ENCODE results near the gene PTTG1IP. TPM values are rescaled to one million over a fixed set of nuclear protein-coding genes. Genes with fewer than 3 reads are reported as not detected.

PTTG1IP gene
- total and polyA plus RNA-seq, 2 experiments from 2014 or later = 676 to 814 TPM

GRCh38 chr21:44912158-44912473 is 38.6 kb upstream of the PTTG1IP start:
- Histone ChIP-seq H3F3A (ENCODE audit: insufficient read depth) (no peaks in the 10 kb centered on the region), H3K27ac (no peak overlapping the region), H4K20me1 (ENCODE audit: insufficient read depth) (no peaks in the 10 kb centered on the region), H3K27me3 (replicated peaks; ENCODE audit: insufficient read depth) (no peaks in the 10 kb centered on the region), H3K36me3 (ENCODE audit: low read depth) (no peaks in the 10 kb centered on the region), H3K4me1 (ENCODE audit: insufficient read depth) (peaks cover 5% of the 10 kb centered on the region; the same call in 1 of the 2 replicates), H3K9me2 (ENCODE audit: insufficient read depth) (no peaks in the 10 kb centered on the region), H3K4me2 (ENCODE audit: unreplicated experiment) (no peak overlapping the region), H3K79me2 (ENCODE audit: insufficient read depth) (no peaks in the 10 kb centered on the region), H3K9me3 (ENCODE audit: low read depth) (no peaks in the 10 kb centered on the region), H2AFZ (no peak overlapping the region), H3K9ac (no peak overlapping the region), H3K4me3 (no peak overlapping the region)
- 73 to 81% methylated on average over 7 to 8 of the region's 8 CpGs for WGBS, 2 experiments (ENCODE audit: low coverage in 1 of 2, low lambda C conversion rate in 2 of 2, missing lambda C conversion rate in 2 of 2)
- TF ChIP-seq EZH2 (IDR thresholded peaks at IDR 0.05; ENCODE audit: insufficient read depth, poor library complexity, severe bottlenecking) (no peak), EZH2phosphoT487 (IDR thresholded peaks at IDR 0.05; ENCODE audit: insufficient read depth, low read depth) (no peak)
- in situ Hi-C loops (cut with MboI) = no loop called here
- DNase-seq = no peak

DNA sequence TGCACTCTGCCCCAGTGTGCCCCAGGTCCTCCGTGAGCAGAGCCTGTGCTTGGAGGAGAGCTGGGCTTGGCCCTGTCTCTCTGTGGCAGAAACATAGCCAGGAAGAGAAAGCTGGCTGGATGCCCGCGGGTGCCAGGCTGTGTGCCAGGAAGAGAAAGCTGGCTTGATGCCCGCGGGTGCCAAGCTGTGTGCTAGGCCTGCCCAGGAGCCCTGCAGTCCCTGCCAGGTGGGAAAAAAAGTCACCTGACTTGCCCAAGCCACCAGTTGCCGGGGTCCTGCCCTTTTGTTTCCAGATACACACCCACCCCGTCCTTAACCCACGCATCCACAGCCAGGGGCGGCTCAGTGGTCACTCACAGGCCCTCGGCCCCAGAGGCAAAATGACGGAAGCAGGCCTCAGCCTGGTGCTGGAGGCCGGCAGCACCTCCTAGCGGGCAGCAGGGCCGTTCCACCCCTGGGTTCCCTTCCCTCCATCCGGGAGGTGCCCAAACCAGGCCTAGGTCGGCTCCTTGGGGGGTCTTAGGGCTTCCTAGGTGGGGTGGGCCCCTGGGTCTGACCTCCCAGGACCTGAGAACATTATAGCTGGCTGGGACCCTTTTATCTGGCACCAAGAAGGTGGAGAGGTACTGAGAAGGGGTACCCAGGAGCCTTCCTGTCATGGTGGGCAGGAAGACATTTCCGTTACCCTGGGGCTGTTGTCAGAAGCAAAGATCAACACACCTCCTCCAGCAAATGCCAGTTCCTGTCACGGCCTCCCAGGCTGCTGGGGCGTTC is 38.1 kb upstream of the PTTG1IP start:
- no peak for TF ChIP-seq EZH2phosphoT487 (IDR thresholded peaks at IDR 0.05; ENCODE audit: insufficient read depth, low read depth)
- no peak for TF ChIP-seq EZH2 (IDR thresholded peaks at IDR 0.05; ENCODE audit: insufficient read depth, poor library complexity, severe bottlenecking)
- no peaks in the 10 kb centered on the region for H3K9me3 ChIP-seq (ENCODE audit: low read depth)
- no peak overlapping the region for H3K27ac ChIP-seq
- no peak for DNase-seq
- no peaks in the 10 kb centered on the region for H3K36me3 ChIP-seq (ENCODE audit: low read depth)
- no peaks in the 10 kb centered on the region for H3K79me2 ChIP-seq (ENCODE audit: insufficient read depth)
- no peak overlapping the region for H2AFZ ChIP-seq
- no peaks in the 10 kb centered on the region for H3K27me3 ChIP-seq (replicated peaks; ENCODE audit: insufficient read depth)
- no peak overlapping the region for H3K4me2 ChIP-seq (ENCODE audit: unreplicated experiment)
- H3K4me1 ChIP-seq (ENCODE audit: insufficient read depth) = peaks cover 5% of the 10 kb centered on the region; the same call in 1 of the 2 replicates
- H3F3A ChIP-seq (ENCODE audit: insufficient read depth) = no peaks in the 10 kb centered on the region
- no peak overlapping the region for H3K9ac ChIP-seq
- in situ Hi-C loops (cut with MboI) = no loop called here
- no peak overlapping the region for H3K4me3 ChIP-seq
- no peaks in the 10 kb centered on the region for H4K20me1 ChIP-seq (ENCODE audit: insufficient read depth)
- H3K9me2 ChIP-seq (ENCODE audit: insufficient read depth) = no peaks in the 10 kb centered on the region
- 77 to 84% methylated on average over 19 of the region's 19 CpGs for WGBS, 2 experiments (ENCODE audit: low coverage in 1 of 2, low lambda C conversion rate in 2 of 2, missing lambda C conversion rate in 2 of 2)

- peaks cover 5% of the 10 kb centered on the region; the same call in 1 of the 2 replicates for H3K4me1 ChIP-seq (ENCODE audit: insufficient read depth)
- in situ Hi-C loops (cut with MboI) = no loop called here
- H3K9me2 ChIP-seq (ENCODE audit: insufficient read depth) = no peaks in the 10 kb centered on the region
- no peak overlapping the region for H3K9ac ChIP-seq
- no peak for DNase-seq
- no peaks in the 10 kb centered on the region for H3K27me3 ChIP-seq (replicated peaks; ENCODE audit: insufficient read depth)
- WGBS, 2 experiments (ENCODE audit: low coverage in 1 of 2, low lambda C conversion rate in 2 of 2, missing lambda C conversion rate in 2 of 2) = 75 to 78% methylated on average over 10 of the region's 10 CpGs
- H3K79me2 ChIP-seq (ENCODE audit: insufficient read depth) = no peaks in the 10 kb centered on the region
- H2AFZ ChIP-seq = no peak overlapping the region
- no peak overlapping the region for H3K4me2 ChIP-seq (ENCODE audit: unreplicated experiment)
- no peak for TF ChIP-seq EZH2phosphoT487 (IDR thresholded peaks at IDR 0.05; ENCODE audit: insufficient read depth, low read depth)
- no peak for TF ChIP-seq EZH2 (IDR thresholded peaks at IDR 0.05; ENCODE audit: insufficient read depth, poor library complexity, severe bottlenecking)
- H3K4me3 ChIP-seq = no peak overlapping the region
- no peaks in the 10 kb centered on the region for H4K20me1 ChIP-seq (ENCODE audit: insufficient read depth)
- no peaks in the 10 kb centered on the region for H3K9me3 ChIP-seq (ENCODE audit: low read depth)
- no peaks in the 10 kb centered on the region for H3K36me3 ChIP-seq (ENCODE audit: low read depth)
- H3F3A ChIP-seq (ENCODE audit: insufficient read depth) = no peaks in the 10 kb centered on the region
- H3K27ac ChIP-seq = no peak overlapping the region
Observed at GRCh38 chr21:44911068-44911383, 37.5 kb upstream of the PTTG1IP start.

DNA sequence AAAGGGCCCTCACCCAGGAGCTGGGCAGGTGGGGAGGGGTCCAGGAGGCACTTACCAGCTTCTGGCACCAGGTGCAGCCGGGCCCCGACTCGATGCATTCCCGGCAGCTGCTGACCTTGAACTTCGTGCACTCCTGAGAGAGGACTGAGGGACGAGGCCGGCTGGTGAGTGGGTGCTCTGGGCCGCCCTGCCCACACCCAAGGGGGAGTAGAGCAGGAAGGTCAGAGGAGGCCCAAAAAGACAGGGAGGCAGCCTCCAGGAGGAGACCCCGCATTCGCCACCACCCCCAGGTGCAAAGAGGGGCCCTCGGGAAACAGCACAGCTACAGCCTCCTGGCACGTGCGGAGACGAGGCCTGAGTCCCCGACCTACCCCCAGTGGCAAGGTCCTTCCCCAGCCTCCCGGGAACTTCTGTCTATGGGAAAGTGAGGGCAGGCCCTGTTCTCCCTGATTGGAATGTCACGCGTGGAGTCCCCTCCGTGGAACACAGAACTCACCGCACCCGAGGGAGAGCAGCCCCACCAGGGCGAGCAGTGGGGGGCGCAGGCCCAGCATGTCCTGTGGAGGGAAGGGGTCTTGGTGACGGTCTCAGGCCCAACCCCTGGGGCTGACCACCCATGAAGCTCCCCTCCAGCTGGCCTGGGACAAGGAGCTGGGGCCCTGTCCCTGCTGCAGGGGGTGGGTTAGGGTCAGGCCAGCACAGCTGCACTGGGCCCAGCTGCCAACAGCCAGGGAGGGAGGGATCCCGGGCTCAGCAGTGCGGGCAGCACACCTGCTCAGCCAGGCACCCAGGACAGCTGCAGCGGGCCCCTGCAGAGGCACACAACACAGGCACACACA is 37.0 kb upstream of the PTTG1IP start:
- TF ChIP-seq EZH2 (IDR thresholded peaks at IDR 0.05; ENCODE audit: insufficient read depth, poor library complexity, severe bottlenecking) (no peak), EZH2phosphoT487 (IDR thresholded peaks at IDR 0.05; ENCODE audit: insufficient read depth, low read depth) (no peak)
- H3K27me3 ChIP-seq (replicated peaks; ENCODE audit: insufficient read depth) = no peaks in the 10 kb centered on the region
- H3K4me2 ChIP-seq (ENCODE audit: unreplicated experiment) = no peak overlapping the region
- H3K9ac ChIP-seq = no peak overlapping the region
- no peaks in the 10 kb centered on the region for H4K20me1 ChIP-seq (ENCODE audit: insufficient read depth)
- H3K36me3 ChIP-seq (ENCODE audit: low read depth) = no peaks in the 10 kb centered on the region
- peaks cover 5% of the 10 kb centered on the region; the same call in 1 of the 2 replicates for H3K4me1 ChIP-seq (ENCODE audit: insufficient read depth)
- 85 to 92% methylated on average over 27 of the region's 27 CpGs for WGBS, 2 experiments (ENCODE audit: low coverage in 1 of 2, low lambda C conversion rate in 2 of 2, missing lambda C conversion rate in 2 of 2)
- no peaks in the 10 kb centered on the region for H3K79me2 ChIP-seq (ENCODE audit: insufficient read depth)
- in situ Hi-C loops (cut with MboI) = no loop called here
- no peaks in the 10 kb centered on the region for H3K9me2 ChIP-seq (ENCODE audit: insufficient read depth)
- H3K9me3 ChIP-seq (ENCODE audit: low read depth) = no peaks in the 10 kb centered on the region
- H3F3A ChIP-seq (ENCODE audit: insufficient read depth) = no peaks in the 10 kb centered on the region
- H2AFZ ChIP-seq = no peak overlapping the region
- DNase-seq = no peak
- H3K4me3 ChIP-seq = no peak overlapping the region
- H3K27ac ChIP-seq = no peak overlapping the region
